Renal cortical epithelial cell (primary cell): ENCODE measurements around the gene ANKDD1A. TPM values are rescaled to one million over a fixed set of nuclear protein-coding genes. Genes with fewer than 3 reads are reported as not detected.

Experiments used
- DNase-seq: peaks from one replicate; pipeline ENCODE4 v3.0.0-alpha.2; 2011; ENCODE audit warnings: low read depth
- total RNA-seq: library from RNA; depleted of rRNA; stranded (reverse); fragments of >200 nt; gene quantifications from 2 replicates; pipeline ENCODE4 v1.2.3, GENCODE V29; 2014

Gene ANKDD1A
- 0.35 and 1.1 TPM in 2 replicates for total RNA-seq

- no peak for DNase-seq
Observed at GRCh38 chr15:64911311-64912186, at the start of gene ANKDD1A. Gene ANKDD1A, plus strand, starts transcription at chr15:64911902. Its CDS starts 29 bp downstream, at chr15:64911931.

- DNase-seq: no peak
Observed at GRCh38 chr15:64861960-64862359, 49.7 kb upstream of the ANKDD1A start.

GRCh38 chr15:64862408-64862807, 49.3 kb upstream of the ANKDD1A start:
- DNase-seq: no peak

- no peak for DNase-seq
Observed at GRCh38 chr15:64864068-64864467, 47.6 kb upstream of the ANKDD1A start.

GRCh38 chr15:64865126-64865997, 46.3 kb upstream of the ANKDD1A start:
- no peak for DNase-seq

- no peak for DNase-seq
Observed at GRCh38 chr15:64865998-64866520, 45.6 kb upstream of the ANKDD1A start.

GRCh38 chr15:64869501-64869900, 42.2 kb upstream of the ANKDD1A start:
- DNase-seq: no peak

GRCh38 chr15:64870353-64870752, 41.3 kb upstream of the ANKDD1A start:
- no peak for DNase-seq

- no peak for DNase-seq
Observed at GRCh38 chr15:64875641-64876223, 36.0 kb upstream of the ANKDD1A start.

GRCh38 chr15:64877435-64877834, 34.3 kb upstream of the ANKDD1A start:
- DNase-seq: no peak

GRCh38 chr15:64878705-64879104, 33.0 kb upstream of the ANKDD1A start:
- no peak for DNase-seq

GRCh38 chr15:64883100-64883581, 28.6 kb upstream of the ANKDD1A start:
- no peak for DNase-seq

GRCh38 chr15:64883997-64884511, 27.6 kb upstream of the ANKDD1A start:
- peak; percentile 90 for DNase-seq

- no peak for DNase-seq
Observed at GRCh38 chr15:64884679-64885078, 27.0 kb upstream of the ANKDD1A start.

- DNase-seq: no peak
Observed at GRCh38 chr15:64888336-64888735, 23.4 kb upstream of the ANKDD1A start.

- DNase-seq: no peak
Observed at GRCh38 chr15:64891561-64891960, 20.1 kb upstream of the ANKDD1A start.

- DNase-seq: no peak
Observed at GRCh38 chr15:64892847-64893403, 18.8 kb upstream of the ANKDD1A start.

GRCh38 chr15:64893481-64894394, 18.0 kb upstream of the ANKDD1A start:
- DNase-seq: peak; percentile 86

- no peak for DNase-seq
Observed at GRCh38 chr15:64894395-64895056, 17.2 kb upstream of the ANKDD1A start.
